HG02840 (cell line): ENCODE data around the gene STMP1.
"Not testable (repeated sequence)": the region's sequence is repeated elsewhere in the genome, so short reads cannot be mapped to it uniquely, and the experiment has no call there.

Experiments used
- ATAC-seq: cut with Tn5 transposase; IDR thresholded peaks from one replicate; pipeline ENCODE4 v1.9.1; 2021; ENCODE audit warnings: mild to moderate bottlenecking, moderate library complexity, moderate number of reproducible peaks; ENCODE audit not compliant: unreplicated experiment, low FRiP score

The STMP1 gene

GRCh38 chr7:135662373-135663114 lies at the start of gene STMP1:
STMP1 (plus strand) TSS chr7:135662514.
- peak; percentile 89 for ATAC-seq

GRCh38 chr7:135616136-135616535 lies 46.2 kb upstream of the STMP1 start:
- no peak for ATAC-seq

- no peak for ATAC-seq
These were observed 44.5 kb upstream of the STMP1 start for GRCh38 chr7:135617781-135618180.

- ATAC-seq = no peak
These were observed 43.8 kb upstream of the STMP1 start for GRCh38 chr7:135618510-135618909.

GRCh38 chr7:135620447-135620846 lies 41.9 kb upstream of the STMP1 start:
- no peak for ATAC-seq

- no peak for ATAC-seq
These were observed 41.1 kb upstream of the STMP1 start for GRCh38 chr7:135620980-135621850.

- no peak for ATAC-seq
These were observed 28.0 kb upstream of the STMP1 start for GRCh38 chr7:135634191-135634878.

- ATAC-seq = not testable (repeated sequence)
These were observed 22.6 kb upstream of the STMP1 start for GRCh38 chr7:135639690-135640089.

- ATAC-seq = no peak
These were observed 18.2 kb upstream of the STMP1 start for GRCh38 chr7:135644154-135644553.

GRCh38 chr7:135644729-135645128 lies 17.6 kb upstream of the STMP1 start:
- no peak for ATAC-seq

GRCh38 chr7:135645296-135645904 lies 16.9 kb upstream of the STMP1 start:
- ATAC-seq = no peak

- ATAC-seq = no peak
These were observed 14.6 kb upstream of the STMP1 start for GRCh38 chr7:135647755-135648154.

GRCh38 chr7:135648235-135648634 lies 14.1 kb upstream of the STMP1 start:
- no peak for ATAC-seq

GRCh38 chr7:135650831-135651573 lies 11.3 kb upstream of the STMP1 start:
- no peak for ATAC-seq

- ATAC-seq = no peak
These were observed 8.8 kb upstream of the STMP1 start for GRCh38 chr7:135653340-135654080.

GRCh38 chr7:135658564-135658963 lies 3.8 kb upstream of the STMP1 start:
- no peak for ATAC-seq

- ATAC-seq = no peak
These were observed 3.0 kb upstream of the STMP1 start for GRCh38 chr7:135659159-135659846.

- ATAC-seq = peak; percentile 13
These were observed 797 bp upstream of the STMP1 start for GRCh38 chr7:135661311-135662122.
